Measurements from ENCODE around the gene SLC23A1.

- TF ChIP-seq, protein P1, sequence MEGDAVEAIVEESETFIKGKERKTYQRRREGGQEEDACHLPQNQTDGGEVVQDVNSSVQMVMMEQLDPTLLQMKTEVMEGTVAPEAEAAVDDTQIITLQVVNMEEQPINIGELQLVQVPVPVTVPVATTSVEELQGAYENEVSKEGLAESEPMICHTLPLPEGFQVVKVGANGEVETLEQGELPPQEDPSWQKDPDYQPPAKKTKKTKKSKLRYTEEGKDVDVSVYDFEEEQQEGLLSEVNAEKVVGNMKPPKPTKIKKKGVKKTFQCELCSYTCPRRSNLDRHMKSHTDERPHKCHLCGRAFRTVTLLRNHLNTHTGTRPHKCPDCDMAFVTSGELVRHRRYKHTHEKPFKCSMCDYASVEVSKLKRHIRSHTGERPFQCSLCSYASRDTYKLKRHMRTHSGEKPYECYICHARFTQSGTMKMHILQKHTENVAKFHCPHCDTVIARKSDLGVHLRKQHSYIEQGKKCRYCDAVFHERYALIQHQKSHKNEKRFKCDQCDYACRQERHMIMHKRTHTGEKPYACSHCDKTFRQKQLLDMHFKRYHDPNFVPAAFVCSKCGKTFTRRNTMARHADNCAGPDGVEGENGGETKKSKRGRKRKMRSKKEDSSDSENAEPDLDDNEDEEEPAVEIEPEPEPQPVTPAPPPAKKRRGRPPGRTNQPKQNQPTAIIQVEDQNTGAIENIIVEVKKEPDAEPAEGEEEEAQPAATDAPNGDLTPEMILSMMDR (IDR thresholded peaks at IDR 0.05), result no peak
- TF ChIP-seq POLR2A (IDR thresholded peaks at IDR 0.05), result no peak
Measured at GRCh38 chr5:139378101-139378825, 4.8 kb downstream of the SLC23A1 start.
